GM12878 (cell line): Measurements from ENCODE around the gene ABCG5. TPM values are rescaled to one million over a fixed set of nuclear protein-coding genes. Genes with fewer than 3 reads are reported as not detected.

Experiments used
- ATAC-seq: fragments of 200-7000 bp; cut with Tn5 transposase; 3 replicates; pipeline ENCODE4 v1.9.1; 2020; ENCODE audit warnings: mild to moderate bottlenecking, moderate library complexity
- BruUV-seq: library from RNA; stranded (reverse); fragments of 400-500 nt; replicated peaks from 2 replicates; lab custom pipeline; 2021; lab: Mats Ljungman, UMichigan
- CTCF ChIA-PET: fragments of 300-600 bp; sonication (Branson Sonifier 250); formaldehyde crosslinking; extraction: SDS; loops from one replicate; lab custom pipeline; 2021; ENCODE audit warnings: inconsistent platforms; lab: Yijun Ruan, JAX
- POLR2A ChIA-PET: fragments of 350-600 bp; formaldehyde crosslinking; extraction: SDS; loops from one replicate; lab custom pipeline; 2021; ENCODE audit warnings: inconsistent platforms; lab: Charles Lee
- RAD21 ChIA-PET: fragments of 300-600 bp; sonication (Branson Sonifier 250); formaldehyde crosslinking; loops from one replicate; lab custom pipeline; 2023; ENCODE audit warnings: antibody characterized with exemption; ENCODE audit not compliant: unreplicated experiment; lab: Charles Lee
- SMC1A ChIA-PET: fragments of 300-600 bp; sonication (Branson Sonifier 250); formaldehyde crosslinking; loops from one replicate; lab custom pipeline; 2023; ENCODE audit not compliant: unreplicated experiment, uncharacterized antibody; lab: Charles Lee
- DNase-seq: peaks from one replicate; pipeline ENCODE4 v3.0.0-alpha.2; 2011; ENCODE audit warnings: low read depth, low spot score
- FAIRE-seq: peaks from 3 replicates; lab custom pipeline; 2011; peaks lifted over from hg19 to GRCh38; lab: Jason Lieb, UNC
- H2AFZ ChIP-seq: 2 replicates; pipeline ENCODE4 v1.6.0; 2011; ENCODE audit warnings: low read depth, low read length, control low read depth; ENCODE audit not compliant: control insufficient read depth
- H3K27ac ChIP-seq: 2 replicates; pipeline ENCODE4 v1.5.1; 2011; ENCODE audit warnings: control low read depth; ENCODE audit not compliant: control insufficient read depth, insufficient read depth
- H3K27me3 ChIP-seq, 2 experiments: replicated peaks in 1 of 2; 2 replicates each; pipeline versions ENCODE4 v1.6.0 to v1.6.1; 2011; ENCODE audit warnings: low read length in 1 of 2; ENCODE audit not compliant: control insufficient read depth in 2 of 2, insufficient read depth in 2 of 2
- H3K36me3 ChIP-seq, 2 experiments: 2 replicates each; pipeline ENCODE4 v1.5.1; 2011; ENCODE audit warnings: low read length in 1 of 2; ENCODE audit not compliant: control insufficient read depth in 2 of 2, insufficient read depth in 2 of 2
- H3K4me1 ChIP-seq: 2 replicates; pipeline ENCODE4 v1.6.1; 2011; ENCODE audit warnings: mild to moderate bottlenecking, low read length, moderate library complexity, mixed read lengths; ENCODE audit not compliant: control insufficient read depth, insufficient read depth
- H3K4me2 ChIP-seq: 2 replicates; pipeline ENCODE4 v1.6.0; 2011; ENCODE audit warnings: control low read depth; ENCODE audit not compliant: control insufficient read depth, insufficient read depth
- H3K4me3 ChIP-seq: fragments of 200-600 bp; sonication (generic); 2 replicates; pipeline ENCODE4 v1.5.1; 2016
- H3K79me2 ChIP-seq: 2 replicates; pipeline ENCODE4 v1.6.0; 2011; ENCODE audit warnings: low read length; ENCODE audit not compliant: control insufficient read depth, insufficient read depth
- H3K9ac ChIP-seq: 2 replicates; pipeline ENCODE4 v1.8.0; 2011; ENCODE audit warnings: low read length, control low read depth, mixed read lengths; ENCODE audit not compliant: control insufficient read depth, insufficient read depth
- H3K9me3 ChIP-seq: replicated peaks from 3 replicates; pipeline ENCODE4 v1.5.1; 2011; ENCODE audit warnings: mild to moderate bottlenecking, low read length; ENCODE audit not compliant: control insufficient read depth, insufficient read depth
- H4K20me1 ChIP-seq: 2 replicates; pipeline ENCODE4 v1.6.0; 2011; ENCODE audit not compliant: control insufficient read depth, insufficient read depth
- JUNB ChIP-seq: IDR thresholded peaks from 2 replicates; pipeline ENCODE4 v1.6.1; 2016; ENCODE audit warnings: antibody characterized with exemption, mild to moderate bottlenecking
- MYB ChIP-seq: fragments of 150-350 bp; IDR thresholded peaks from 2 replicates; pipeline ENCODE4 v1.6.1; 2014; ENCODE audit warnings: mild to moderate bottlenecking, low read depth, low read length, borderline replicate concordance
- NBN ChIP-seq: fragments of 450-650 bp; IDR thresholded peaks from 2 replicates; pipeline ENCODE4 v1.6.1; 2016
- NFIC ChIP-seq: IDR thresholded peaks from 2 replicates; pipeline ENCODE4 v1.6.1; 2012; ENCODE audit warnings: low read depth, mild to moderate bottlenecking, inconsistent platforms, low read length, moderate library complexity
- RBBP5 ChIP-seq: fragments of 200-600 bp; sonication (generic); conservative IDR thresholded peaks from 2 replicates; pipeline ENCODE4 v1.6.1; 2016
- SMARCA5 ChIP-seq: fragments of 450-650 bp; IDR thresholded peaks from 2 replicates; pipeline ENCODE4 v1.6.1; 2017; ENCODE audit warnings: mild to moderate bottlenecking
- WRNIP1 ChIP-seq: IDR thresholded peaks from 2 replicates; pipeline ENCODE4 v1.6.1; 2011; ENCODE audit warnings: low read depth, low read length, improper control_type of control experiment, borderline replicate concordance
- WGBS: methylation state at CpG from one replicate; pipeline ENCODE4 v1.1.6; 2016; ENCODE audit warnings: low lambda C conversion rate; ENCODE audit not compliant: insufficient replicate concordance, insufficient coverage; ENCODE audit errors: missing lambda C conversion rate; 5-methylcytosine and 5-hydroxymethylcytosine counted together
- in situ Hi-C: fragments of 300-500 bp; cut with MboI; formaldehyde crosslinking; loops from 9 replicates; pipeline ENCODE4 v1.14.3; 2018; ENCODE audit warnings: mixed read lengths
- intact Hi-C: fragments of 100-400 bp; cut with micrococcal nuclease; formaldehyde crosslinking; loops from one replicate; pipeline ENCODE4 v1.14.2; 2022; ENCODE audit not compliant: unreplicated experiment
- polyA plus RNA-seq, 11 experiments: library from polyadenylated mRNA; depleted of rRNA in 4 of 11; unstranded in 6 of 11; stranded (reverse) in 5 of 11; fragments of >200 nt; fragmentation: Nextera tagmentation in 4 of 11; fragmentation: Illumina TruSeq in 1 of 11; extraction: Ambion mirVana in 4 of 11; extraction: Trizol in 1 of 11; gene quantifications; 1 replicate in 1 of 11; 2 replicates in 10 of 11; pipeline versions ENCODE4 v1.2.1 to v1.2.3, GENCODE V29; 2011 to 2016; ENCODE audit warnings: inconsistent platforms in 2 of 11, missing spikeins in 2 of 11, low read depth in 1 of 11
- total RNA-seq, 4 experiments: library from RNA; depleted of rRNA in 3 of 4; stranded (reverse); fragments of >200 nt in 3 of 4; fragmentation: Illumina TruSeq in 1 of 4; extraction: Trizol in 1 of 4; gene quantifications; 2 replicates each; pipeline versions ENCODE4 v1.2.1 to v1.2.3, GENCODE V29; 2013 to 2021
- TF ChIP-seq, protein P1 (sequence below): IDR thresholded peaks from 2 replicates; pipeline ENCODE4 v1.6.1; 2012; ENCODE audit warnings: low read depth, low read length, improper control_type of control experiment

ABCG5 gene
- total and polyA plus RNA-seq, 10 of the 15 experiments (the other 5 are each of a cell fraction or from before 2014, with no cell fraction given) = not detected

DNA sequence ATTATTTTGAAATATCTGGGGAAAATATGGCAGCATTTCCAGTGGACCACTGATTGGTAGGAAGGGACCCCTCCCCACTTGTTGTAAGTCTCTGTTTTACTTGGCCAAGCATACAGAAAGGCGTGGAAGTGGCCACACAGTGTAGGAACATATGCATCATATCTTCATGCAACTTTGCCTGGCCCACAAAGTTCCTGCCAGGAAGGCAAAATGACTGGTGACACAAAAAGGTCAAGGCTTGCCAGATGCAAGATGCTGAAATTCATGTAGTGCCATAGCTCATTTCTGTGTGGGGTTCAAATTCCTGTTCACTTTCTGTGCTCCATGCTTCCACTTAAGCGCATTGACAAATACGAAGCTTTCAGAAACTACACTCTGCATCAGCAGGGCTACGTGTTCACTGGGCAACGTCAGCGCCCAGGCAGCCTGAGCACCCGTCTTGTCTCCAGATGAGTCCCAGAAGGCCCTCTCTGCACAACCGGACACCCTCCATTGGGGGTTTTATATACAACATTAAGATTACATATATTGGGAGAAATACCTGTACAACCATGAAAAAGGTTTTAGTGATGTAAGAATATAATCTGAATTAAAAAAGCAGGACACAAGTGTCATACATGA is 61.2 kb downstream of the ABCG5 start:
- intact Hi-C loops = no loop called here
- no peak for DNase-seq
- ChIA-PET CTCF (interaction anchor here (0.7 kb wide), 1 partner anchor 803 kb away, joined by 3 read pairs; no protein-coding TSS in a partner anchor), SMC1A (no interaction called here), POLR2A (no interaction called here), RAD21 (no interaction called here)
- Histone ChIP-seq H3K79me2 (no peaks in the 10 kb centered on the region), H3K4me2 (no peak overlapping the region), H3K27ac (no peak overlapping the region), H3K9ac (no peak overlapping the region), H3K4me1 (no peaks in the 10 kb centered on the region), H3K9me3 (no peaks in the 10 kb centered on the region), H4K20me1 (no peaks in the 10 kb centered on the region), H3K27me3 (no peaks in the 10 kb centered on the region), H2AFZ (no peak overlapping the region), H3K4me3 (no peak overlapping the region), H3K36me3 (peaks cover 0 to 4% of the 10 kb centered on the region in 2 experiments; a peak in 1 of 4 replicates)
- TF ChIP-seq RBBP5 (no peak), SMARCA5 (no peak), WRNIP1 (no peak), MYB (no peak), NBN (no peak)
- TF ChIP-seq, protein P1, sequence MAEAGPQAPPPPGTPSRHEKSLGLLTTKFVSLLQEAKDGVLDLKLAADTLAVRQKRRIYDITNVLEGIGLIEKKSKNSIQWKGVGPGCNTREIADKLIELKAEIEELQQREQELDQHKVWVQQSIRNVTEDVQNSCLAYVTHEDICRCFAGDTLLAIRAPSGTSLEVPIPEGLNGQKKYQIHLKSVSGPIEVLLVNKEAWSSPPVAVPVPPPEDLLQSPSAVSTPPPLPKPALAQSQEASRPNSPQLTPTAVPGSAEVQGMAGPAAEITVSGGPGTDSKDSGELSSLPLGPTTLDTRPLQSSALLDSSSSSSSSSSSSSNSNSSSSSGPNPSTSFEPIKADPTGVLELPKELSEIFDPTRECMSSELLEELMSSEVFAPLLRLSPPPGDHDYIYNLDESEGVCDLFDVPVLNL = no peak
- no TSS peak for BruUV-seq
- in situ Hi-C loops = no loop called here
- no peak for FAIRE-seq
- ATAC-seq = no peak
- 87% methylated on average over 8 of the region's 8 CpGs for WGBS

DNA sequence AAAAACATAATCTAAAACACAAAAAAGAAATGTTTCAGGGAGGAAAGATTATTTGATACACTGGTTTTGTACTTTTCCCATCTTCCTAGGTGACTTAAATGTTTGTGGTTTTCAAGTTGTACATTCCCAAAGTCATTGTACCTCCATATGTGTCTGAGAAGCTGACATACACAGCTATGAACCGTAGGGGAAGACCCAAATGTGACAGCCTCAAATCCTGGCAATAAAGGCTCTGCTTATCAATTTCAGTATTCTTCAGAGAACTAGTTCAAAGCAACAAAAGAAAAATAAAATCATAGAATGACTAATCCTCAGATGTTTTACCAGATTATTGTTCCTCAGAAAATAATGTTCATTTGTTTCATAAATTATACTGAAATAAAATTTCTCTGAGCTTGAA is 62.3 kb downstream of the ABCG5 start:
- DNase-seq (no peak), FAIRE-seq (no peak), ATAC-seq (no peak)
- no peak overlapping the region for H3K9ac ChIP-seq
- no peaks in the 10 kb centered on the region for H3K79me2 ChIP-seq
- H3K4me1 ChIP-seq = no peaks in the 10 kb centered on the region
- no TSS peak for BruUV-seq
- ChIA-PET POLR2A (no interaction called here), RAD21 (no interaction called here), CTCF (no interaction called here), SMC1A (no interaction called here)
- H3K27me3 ChIP-seq = no peaks in the 10 kb centered on the region
- H4K20me1 ChIP-seq = no peaks in the 10 kb centered on the region
- intact Hi-C loops (no loop called here), in situ Hi-C loops (no loop called here)
- H3K27ac ChIP-seq = no peak overlapping the region
- H3K4me2 ChIP-seq = no peak overlapping the region
- TF ChIP-seq JUNB = peak; percentile 38
- no peak for TF ChIP-seq NFIC
- no peak overlapping the region for H3K4me3 ChIP-seq
- no peak overlapping the region for H2AFZ ChIP-seq
- WGBS = 58% methylated on average over 1 of the region's 1 CpG
- peaks cover 0 to 4% of the 10 kb centered on the region in 2 experiments; a peak in 1 of 4 replicates for H3K36me3 ChIP-seq
- no peaks in the 10 kb centered on the region for H3K9me3 ChIP-seq
